MCF 10A (cell line): ENCODE results near the gene SLC39A12. TPM values are rescaled to one million over a fixed set of nuclear protein-coding genes. Genes with fewer than 3 reads are reported as not detected.
A peak's percentile ranks its signal among the peaks of the same experiment; 100 is the strongest.

Source experiments
- BruUV-seq: library from RNA; stranded (reverse); fragments of 400-500 nt; replicated peaks from 2 replicates; lab custom pipeline; 2021; lab: Mats Ljungman, UMichigan
- CTCF ChIA-PET: fragments of 300-600 bp; sonication (Branson Sonifier 250); formaldehyde crosslinking; extraction: SDS; loops from one replicate; lab custom pipeline; 2021; ENCODE audit warnings: antibody characterized with exemption, inconsistent platforms; lab: Yijun Ruan, JAX
- POLR2A ChIA-PET: fragments of 300-600, 350-650 bp; sonication (Branson Sonifier 250); formaldehyde crosslinking; extraction: SDS; loops from one replicate; lab custom pipeline; 2020; ENCODE audit warnings: antibody characterized with exemption, inconsistent platforms; lab: Yijun Ruan, JAX
- DNase-seq: peaks from one replicate; pipeline ENCODE4 v3.0.0-alpha.2; 2018; ENCODE audit not compliant: unreplicated experiment
- H3K27ac Mint-ChIP-seq: one replicate; pipeline ENCODE4 v1.8.0; 2022; ENCODE audit warnings: mild to moderate bottlenecking, low read depth, mixed read lengths; ENCODE audit not compliant: unreplicated experiment
- H3K27me3 Mint-ChIP-seq: one replicate; pipeline ENCODE4 v1.8.0; 2022; ENCODE audit warnings: mixed read lengths; ENCODE audit not compliant: insufficient read depth, unreplicated experiment
- H3K36me3 Mint-ChIP-seq: one replicate; pipeline ENCODE4 v1.8.0; 2022; ENCODE audit warnings: mild to moderate bottlenecking, moderate library complexity, mixed read lengths; ENCODE audit not compliant: insufficient read depth, unreplicated experiment
- H3K4me1 Mint-ChIP-seq: one replicate; pipeline ENCODE4 v1.8.0; 2022; ENCODE audit warnings: mixed read lengths; ENCODE audit not compliant: insufficient read depth, unreplicated experiment
- H3K4me3 Mint-ChIP-seq: one replicate; pipeline ENCODE4 v1.8.0; 2022; ENCODE audit warnings: mild to moderate bottlenecking, moderate library complexity, mixed read lengths; ENCODE audit not compliant: unreplicated experiment
- H3K9me3 Mint-ChIP-seq: one replicate; pipeline ENCODE4 v1.8.0; 2022; ENCODE audit warnings: mixed read lengths; ENCODE audit not compliant: unreplicated experiment
- CTCF ChIP-seq: fragments of 200-600 bp; IDR thresholded peaks from one replicate; pipeline ENCODE4 v1.8.0; 2022; ENCODE audit warnings: antibody characterized with exemption, mild to moderate bottlenecking; ENCODE audit not compliant: unreplicated experiment
- intact Hi-C: fragments of 100-400 bp; cut with micrococcal nuclease; formaldehyde crosslinking; loops from 2 replicates; pipeline ENCODE4 v1.14.1; 2022
- total RNA-seq: library from RNA; stranded (reverse); gene quantifications from 2 replicates; pipeline ENCODE4 v1.2.3, GENCODE V29; 2022

Gene SLC39A12
- total RNA-seq, 1 experiment from 2014 or later: not detected

- no peaks in the 10 kb centered on the region for H3K27me3 Mint-ChIP-seq
- peak; percentile 20 for DNase-seq
- ChIA-PET POLR2A (no interaction called here), CTCF (interaction anchor here (0.7 to 1.2 kb wide), 2 partner anchors 12 to 253 kb away, joined by 3 read pairs; no protein-coding TSS in a partner anchor)
- H3K9me3 Mint-ChIP-seq: peaks cover 10% of the 10 kb centered on the region
- H3K27ac Mint-ChIP-seq: no peak overlapping the region
- TF ChIP-seq CTCF: no peak
- intact Hi-C loops: no loop called here
- no peaks in the 10 kb centered on the region for H3K36me3 Mint-ChIP-seq
- no peak overlapping the region for H3K4me3 Mint-ChIP-seq
- BruUV-seq: no TSS peak
- peaks cover 14% of the 10 kb centered on the region for H3K4me1 Mint-ChIP-seq
These were observed 11.7 kb downstream of the SLC39A12 start for GRCh38 chr10:17963431-17963830.

- BruUV-seq: no TSS peak
- no peak for TF ChIP-seq CTCF
- Mint-ChIP-seq H3K27ac (no peak overlapping the region), H3K27me3 (no peaks in the 10 kb centered on the region), H3K4me3 (no peak overlapping the region), H3K9me3 (peaks cover 13% of the 10 kb centered on the region), H3K4me1 (peaks cover 14% of the 10 kb centered on the region), H3K36me3 (no peaks in the 10 kb centered on the region)
- ChIA-PET POLR2A (interaction anchor here (0.7 kb wide), 1 partner anchor 39 kb away, joined by 3 read pairs; no protein-coding TSS in a partner anchor), CTCF (interaction anchor here (0.7 to 1.0 kb wide), 2 partner anchors 10 to 34 kb away, joined by 3 read pairs; no protein-coding TSS in a partner anchor)
- no peak for DNase-seq
- intact Hi-C loops: no loop called here
These were observed 14.0 kb downstream of the SLC39A12 start for GRCh38 chr10:17965649-17966235.

GRCh38 chr10:17974505-17974904 lies 22.8 kb downstream of the SLC39A12 start:
- BruUV-seq: no TSS peak
- H3K36me3 Mint-ChIP-seq: no peaks in the 10 kb centered on the region
- H3K9me3 Mint-ChIP-seq: peaks cover 11% of the 10 kb centered on the region
- TF ChIP-seq CTCF: no peak
- no peaks in the 10 kb centered on the region for H3K27me3 Mint-ChIP-seq
- no peak for DNase-seq
- H3K4me3 Mint-ChIP-seq: no peak overlapping the region
- peaks cover 6% of the 10 kb centered on the region for H3K4me1 Mint-ChIP-seq
- intact Hi-C loops: no loop called here
- CTCF ChIA-PET: interaction anchor here (1.4 kb wide), 1 partner anchor 12 kb away, joined by 3 read pairs; no protein-coding TSS in a partner anchor
- POLR2A ChIA-PET: no interaction called here
- no peak overlapping the region for H3K27ac Mint-ChIP-seq

- no TSS peak for BruUV-seq
- no peak overlapping the region for H3K4me3 Mint-ChIP-seq
- ChIA-PET CTCF (interaction anchor here (0.8 to 2.9 kb wide), 2 partner anchors 10 to 236 kb away, joined by 3 to 8 read pairs; no protein-coding TSS in a partner anchor), POLR2A (interaction anchor here (0.5 to 1.7 kb wide), 5 partner anchors 8 to 196 kb away, joined by 3 to 7 read pairs (median 4); no protein-coding TSS in a partner anchor)
- no peaks in the 10 kb centered on the region for H3K4me1 Mint-ChIP-seq
- H3K27me3 Mint-ChIP-seq: no peaks in the 10 kb centered on the region
- H3K36me3 Mint-ChIP-seq: no peaks in the 10 kb centered on the region
- DNase-seq: no peak
- H3K9me3 Mint-ChIP-seq: no peaks in the 10 kb centered on the region
- intact Hi-C loops: no loop called here
- H3K27ac Mint-ChIP-seq: no peak overlapping the region
- no peak for TF ChIP-seq CTCF
These were observed 29.3 kb downstream of the SLC39A12 start for GRCh38 chr10:17980846-17981565.
